ENCODE results near the gene TENM4.
"Not testable (repeated sequence)": the region's sequence is repeated elsewhere in the genome, so short reads cannot be mapped to it uniquely, and the experiment has no call there.

TENM4 gene

DNA sequence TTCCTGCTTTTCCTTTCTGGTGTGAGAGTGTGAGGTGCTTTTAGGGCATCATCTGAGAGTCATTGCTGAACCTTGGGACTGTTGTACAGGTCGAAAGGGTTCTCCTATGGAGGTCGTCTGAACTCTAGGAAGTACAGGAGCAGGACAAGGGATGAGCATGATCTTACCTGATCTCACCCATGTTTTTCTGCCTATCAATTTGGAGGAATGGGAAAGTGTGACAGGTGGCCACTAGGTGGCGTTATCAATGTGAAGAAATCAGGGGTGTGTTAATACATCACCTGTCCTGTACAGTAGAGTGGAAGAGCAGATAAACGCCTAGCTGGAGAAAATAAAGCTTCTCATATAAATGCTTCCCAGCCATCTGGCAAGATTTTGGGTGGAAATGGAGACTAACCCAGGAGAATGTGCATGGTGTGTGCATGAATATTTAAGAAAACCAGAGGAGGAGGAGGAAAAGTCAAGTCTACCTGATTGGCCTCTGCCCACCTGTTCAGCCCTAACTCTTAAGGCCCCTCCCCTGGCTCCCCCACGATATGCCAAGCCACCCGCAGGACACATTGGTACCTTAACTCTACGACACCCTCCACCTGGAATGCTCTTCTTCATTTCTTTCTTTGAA lies 794.2 kb downstream of the TENM4 start:
- DNase-seq: peak; percentile 81

DNA sequence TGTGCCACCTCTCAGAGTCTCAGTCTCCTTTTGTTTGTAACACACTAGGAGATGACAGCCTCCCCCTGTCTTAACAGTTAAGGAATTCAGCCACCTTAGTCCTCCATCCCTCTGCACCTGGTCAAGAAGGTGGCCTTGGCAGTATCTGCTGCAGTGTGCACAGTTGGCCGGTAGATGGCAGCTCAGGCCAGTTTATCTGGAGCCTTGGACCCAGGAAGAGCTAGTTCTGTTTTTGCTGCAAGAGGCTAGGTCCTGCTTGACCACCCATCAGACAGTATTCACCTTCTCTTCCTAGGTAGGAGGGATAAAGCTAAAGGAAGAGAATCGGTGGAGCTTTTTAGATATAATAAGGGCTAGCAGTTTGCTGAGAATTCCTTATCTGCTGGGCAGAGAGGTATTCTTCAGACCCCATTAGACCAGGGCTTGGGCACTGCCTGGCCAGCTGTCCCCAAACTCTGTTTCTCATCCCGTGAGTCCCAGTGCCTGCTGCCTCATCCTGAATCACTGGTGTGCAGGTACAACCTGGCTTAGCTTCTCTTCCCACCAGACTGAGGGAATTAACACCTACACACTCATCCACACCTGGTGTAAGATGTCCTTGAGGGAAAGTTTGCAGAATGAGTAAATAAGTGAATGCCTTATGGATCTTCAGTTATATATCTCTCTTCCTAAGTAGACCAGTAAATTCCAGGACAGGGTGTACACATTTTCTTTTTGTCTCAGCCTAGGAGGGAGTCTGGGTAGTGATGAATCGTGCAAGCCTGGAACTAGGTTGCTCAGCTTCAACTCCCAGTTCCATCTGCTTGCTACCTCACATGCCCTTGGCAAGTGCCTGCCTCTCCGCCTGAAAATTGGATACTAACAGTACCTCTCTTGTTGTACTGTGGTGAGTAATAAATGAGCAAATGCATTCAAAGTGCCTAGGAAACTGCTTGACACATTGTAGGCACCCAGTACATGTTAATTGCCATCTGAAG lies 795.3 kb downstream of the TENM4 start:
- peak; percentile 69 for DNase-seq

DNA sequence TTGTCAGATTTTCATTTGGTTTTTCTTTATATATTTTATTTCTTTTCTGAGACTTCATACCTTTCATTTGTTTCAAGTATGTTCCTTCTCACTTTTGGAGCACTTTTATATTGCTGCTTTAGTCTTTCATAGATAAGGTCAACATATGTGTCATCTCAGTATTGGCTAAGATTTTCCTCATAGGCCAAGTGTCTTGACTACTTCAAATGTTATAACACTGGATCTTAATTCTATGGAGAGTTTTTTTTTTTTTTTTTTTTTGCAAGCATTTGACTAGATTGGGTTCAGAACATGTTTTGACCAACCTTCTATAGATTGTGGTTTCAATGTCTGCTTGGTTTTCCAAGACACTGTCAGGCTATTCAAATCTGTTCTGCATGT lies 797.2 kb downstream of the TENM4 start:
- no peak for DNase-seq

DNA sequence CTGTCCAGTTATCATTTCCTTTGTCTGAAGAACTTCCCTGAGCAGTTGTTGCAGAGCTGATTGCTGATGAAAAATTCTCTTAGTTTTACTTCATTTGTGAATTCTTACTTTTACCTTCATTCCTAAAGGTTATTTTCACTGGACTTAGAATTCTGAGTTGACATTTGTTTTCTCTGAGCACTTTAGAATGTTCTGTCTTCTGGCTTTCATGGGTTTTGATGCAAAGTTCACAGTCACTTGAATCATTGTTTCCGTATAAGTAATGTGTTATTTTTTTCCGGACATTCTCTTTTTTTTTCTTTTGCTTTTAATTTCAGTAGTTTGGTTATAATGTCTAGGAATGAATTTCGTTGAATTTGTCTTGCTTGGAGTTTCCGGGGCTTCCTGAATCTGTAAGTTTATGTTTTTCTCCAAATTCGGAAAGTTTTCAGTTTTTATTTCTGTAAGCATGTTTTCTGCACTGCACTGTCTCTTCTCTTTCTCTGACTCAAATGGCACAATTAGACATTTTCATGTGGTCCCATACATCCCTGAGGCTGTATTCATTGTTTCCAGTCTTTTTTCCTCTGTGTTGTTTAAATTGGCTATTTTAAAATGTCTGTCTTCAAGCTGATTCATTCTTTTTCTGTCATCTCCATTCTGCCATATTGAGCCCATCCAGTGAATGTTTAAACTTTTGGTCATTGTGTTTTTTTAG lies 797.7 kb downstream of the TENM4 start:
- DNase-seq: no peak

DNA sequence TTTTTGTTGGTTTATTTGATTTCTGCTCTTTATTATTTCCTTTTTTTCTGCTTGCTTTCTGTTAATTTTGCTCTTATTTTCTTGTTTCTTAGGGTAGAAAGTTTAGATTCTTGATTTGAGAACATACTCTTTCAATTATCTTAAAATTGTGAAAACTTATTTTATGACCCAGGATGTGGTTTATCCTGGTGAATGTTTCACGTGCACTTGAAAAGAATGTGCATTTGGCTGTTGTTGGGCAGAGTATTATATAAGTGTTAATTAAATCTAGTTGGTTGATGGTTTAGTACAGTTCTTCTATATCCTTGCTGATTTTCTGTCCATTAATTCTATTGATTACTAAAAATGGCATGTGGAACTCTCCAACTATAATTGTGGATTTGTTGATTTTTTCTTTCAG lies 799.3 kb downstream of the TENM4 start:
- DNase-seq: no peak

DNA sequence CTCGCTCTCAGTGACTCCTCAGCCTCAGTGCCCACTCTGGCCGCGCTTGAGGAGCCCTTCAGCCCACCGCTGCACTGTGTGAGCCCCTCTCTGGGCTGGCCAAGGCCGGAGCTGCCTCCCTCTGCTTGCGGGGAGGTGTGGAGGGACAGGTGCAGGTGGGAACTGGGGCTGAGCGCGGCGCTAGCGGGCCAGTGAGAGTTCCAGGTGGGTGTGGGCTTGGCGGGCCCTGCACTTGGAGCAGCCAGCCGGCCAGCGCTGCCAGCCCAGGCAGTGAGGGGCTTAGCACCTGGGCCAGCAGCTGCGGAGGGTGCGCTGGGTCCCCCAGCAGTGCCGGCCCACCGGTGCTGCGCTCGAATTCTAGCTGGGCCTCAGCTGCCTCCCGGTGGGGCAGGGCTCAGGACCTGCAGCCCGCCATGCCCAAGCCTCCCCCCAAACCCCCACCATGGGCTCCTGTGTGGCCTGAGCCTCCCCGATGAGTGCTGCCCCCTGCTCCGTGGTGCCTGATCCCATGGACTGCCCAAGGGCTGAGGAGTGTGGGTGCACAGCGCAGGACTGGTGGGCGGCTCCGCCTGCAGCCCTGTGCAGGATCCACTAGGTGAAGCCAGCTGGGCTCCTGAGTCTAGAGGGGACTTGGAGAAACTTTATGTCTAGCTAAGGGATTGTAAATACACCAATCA lies 802.0 kb downstream of the TENM4 start:
- no peak for DNase-seq

DNA sequence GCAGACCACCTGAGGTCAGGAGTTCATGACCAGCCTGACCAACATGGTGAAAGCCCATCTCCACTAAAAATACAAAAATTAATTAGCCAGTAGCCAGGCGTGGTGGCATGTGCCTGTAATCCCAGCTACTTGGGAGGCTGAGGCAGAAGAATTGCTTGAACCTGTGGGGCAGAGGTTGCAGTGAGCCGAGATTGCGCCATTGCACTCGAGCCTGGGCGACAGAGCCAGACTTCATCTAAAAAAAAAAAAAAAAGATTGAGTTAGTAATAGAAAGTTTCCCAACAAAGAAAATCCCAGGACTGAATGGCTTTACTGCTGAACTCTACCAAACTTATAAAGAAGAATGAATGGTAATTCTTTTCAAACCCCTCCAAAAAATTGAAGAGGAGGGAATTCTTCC lies 803.3 kb downstream of the TENM4 start:
- DNase-seq: not testable (repeated sequence)

DNA sequence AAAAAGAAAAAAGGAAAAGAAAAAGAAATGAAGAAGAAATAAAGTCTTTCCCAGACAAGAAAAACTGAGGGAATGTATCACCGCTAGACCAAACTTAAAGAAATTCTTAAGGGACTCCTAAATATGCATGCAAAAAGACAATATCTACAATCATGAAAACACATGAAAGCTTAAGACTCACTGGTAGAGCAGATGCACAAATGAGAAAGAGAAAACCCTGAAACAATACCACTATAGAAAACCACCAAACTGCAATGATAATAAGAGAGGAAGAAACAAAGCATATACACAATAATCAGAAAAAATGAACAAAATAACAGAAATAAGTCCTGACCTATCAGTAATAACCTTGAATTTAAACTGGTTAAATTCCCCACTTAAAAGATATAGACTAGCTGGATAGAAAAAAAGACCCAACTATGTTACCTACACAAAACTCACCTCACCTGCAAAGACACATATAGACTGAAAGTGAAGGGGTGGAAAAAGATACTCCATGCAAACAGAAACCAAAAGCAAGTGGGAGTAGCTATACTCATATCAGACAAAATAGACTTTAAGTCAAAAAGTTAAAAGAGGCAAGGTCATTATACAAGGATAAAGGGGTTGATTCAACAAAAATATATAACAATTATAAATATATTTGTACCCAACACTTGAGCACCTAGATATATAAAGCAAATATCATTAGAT lies 804.9 kb downstream of the TENM4 start:
- no peak for DNase-seq

DNA sequence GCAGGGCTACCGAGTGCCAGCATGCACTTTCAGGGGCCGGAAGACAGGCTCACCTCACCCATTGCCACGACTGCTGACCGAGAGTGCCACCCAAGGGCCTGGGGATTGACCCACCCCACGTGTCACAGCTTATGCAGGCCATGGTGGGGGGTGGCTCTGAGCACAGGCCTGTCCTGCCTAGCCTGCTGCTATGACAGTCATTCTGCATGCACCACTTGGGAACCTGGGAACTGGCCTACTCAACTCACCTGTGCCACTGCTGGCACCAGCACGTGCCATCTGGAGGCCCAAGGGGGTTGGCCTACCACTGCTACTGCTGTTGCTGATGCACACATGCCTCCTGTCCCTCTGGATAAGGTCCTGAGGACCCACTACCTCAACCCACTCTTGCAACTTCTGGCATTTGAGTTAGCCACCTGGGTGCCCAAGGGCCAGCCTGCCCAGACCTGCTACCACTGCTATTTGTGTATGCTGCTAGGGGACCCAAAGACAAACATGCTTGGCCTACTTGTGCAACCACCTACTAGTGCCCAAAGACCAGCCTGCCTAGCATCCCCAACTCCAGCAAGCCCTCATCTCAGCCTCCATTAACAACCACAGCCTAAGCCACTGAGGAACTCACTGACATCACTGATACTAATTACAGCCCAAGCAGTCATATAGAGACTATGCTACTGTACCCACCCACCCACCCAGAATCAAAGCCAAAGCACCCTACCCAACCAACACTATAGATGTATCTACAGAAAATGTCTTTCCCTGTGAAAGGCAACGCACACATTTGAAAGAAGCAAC lies 807.1 kb downstream of the TENM4 start:
- DNase-seq: no peak

DNA sequence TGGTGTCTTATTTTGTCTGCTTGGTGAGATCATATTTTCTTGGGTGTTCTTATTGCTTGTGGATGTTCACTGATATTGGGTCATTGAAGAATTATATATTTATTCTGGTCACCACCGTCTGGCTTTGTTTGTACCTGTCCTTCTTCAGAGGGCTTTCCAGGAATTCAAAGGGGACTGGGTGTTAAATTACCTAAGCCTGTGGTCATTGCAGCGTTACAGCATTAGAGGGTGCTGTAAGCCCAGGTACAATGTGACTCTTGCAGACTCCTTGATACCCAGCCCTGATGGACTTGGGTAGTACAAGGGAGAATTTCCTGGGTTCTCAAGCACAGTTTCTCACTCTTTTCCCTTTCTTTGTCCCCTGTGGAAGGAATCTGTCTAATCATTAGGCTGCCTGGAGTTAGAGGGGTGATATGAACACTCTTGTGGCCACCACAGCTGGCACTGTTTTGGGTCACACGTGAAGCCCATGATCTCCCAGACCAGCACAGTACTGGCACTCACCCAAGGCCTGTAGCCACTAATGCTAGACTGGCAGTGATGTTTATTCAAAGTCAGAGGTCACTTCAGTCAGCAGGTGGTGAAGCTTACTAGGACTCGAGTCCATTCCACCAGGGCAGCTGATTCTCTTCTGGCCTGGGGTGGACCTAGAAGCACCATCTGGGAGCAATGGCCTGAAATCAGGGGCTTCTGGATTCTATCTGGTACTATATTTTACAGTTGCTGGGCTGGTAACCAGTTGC lies 810.1 kb downstream of the TENM4 start:
- DNase-seq: no peak

DNA sequence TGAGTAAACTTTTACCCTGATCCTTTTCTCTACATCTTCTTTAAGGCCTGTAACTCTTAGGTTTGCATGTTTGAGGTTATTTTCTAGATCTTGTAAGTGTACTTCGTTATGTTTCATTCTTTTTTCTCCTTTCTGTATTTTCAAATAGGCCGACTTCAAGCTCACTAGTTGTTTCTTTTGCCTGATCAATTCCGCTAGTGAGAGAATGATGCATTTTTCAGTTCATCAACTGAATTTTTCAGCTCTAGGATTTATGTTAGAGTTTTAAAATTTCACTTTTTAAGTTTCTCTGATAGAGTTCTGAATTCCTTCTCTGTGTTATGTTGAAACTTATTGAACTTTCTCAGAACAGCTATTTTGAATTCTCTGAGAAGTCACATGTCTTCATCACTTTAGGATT lies 810.7 kb downstream of the TENM4 start:
- no peak for DNase-seq

DNA sequence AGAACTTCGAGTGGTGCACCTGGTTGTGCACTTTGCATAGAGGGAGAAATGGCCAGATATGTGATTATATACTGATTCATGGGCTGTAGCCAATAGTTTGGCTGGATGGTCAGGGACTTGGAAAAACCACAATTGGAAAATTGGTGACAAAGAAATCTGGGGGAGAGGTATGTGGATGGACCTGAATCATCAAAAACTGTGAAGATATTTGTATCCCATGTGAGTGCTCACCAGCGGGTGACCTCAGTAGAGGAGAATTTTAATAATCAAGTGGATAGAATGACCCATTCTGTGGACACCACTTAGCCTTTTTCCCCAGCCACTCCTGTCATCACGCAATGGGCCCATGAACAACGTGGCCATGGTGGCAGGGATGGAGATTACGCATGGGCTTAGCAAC lies 818.2 kb downstream of the TENM4 start:
- no peak for DNase-seq

DNA sequence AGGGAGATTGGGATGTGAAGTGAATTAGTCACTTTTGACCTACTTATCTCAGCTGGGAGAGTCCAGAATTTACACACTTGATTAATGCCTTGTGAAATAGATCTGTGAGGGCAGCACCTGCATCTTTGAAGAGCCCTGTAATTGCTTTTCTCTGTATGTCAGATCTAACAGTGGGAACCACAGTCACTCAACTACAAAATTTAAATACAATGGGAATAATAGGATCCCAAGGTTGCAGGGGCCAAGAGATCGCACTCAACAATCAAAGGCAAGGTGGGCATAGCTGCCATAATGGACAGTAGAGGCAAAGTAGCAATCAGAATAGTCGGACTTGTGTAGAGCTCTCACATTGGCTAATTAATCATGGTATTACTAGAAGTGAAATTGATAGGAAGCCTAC lies 820.7 kb downstream of the TENM4 start:
- no peak for DNase-seq

DNA sequence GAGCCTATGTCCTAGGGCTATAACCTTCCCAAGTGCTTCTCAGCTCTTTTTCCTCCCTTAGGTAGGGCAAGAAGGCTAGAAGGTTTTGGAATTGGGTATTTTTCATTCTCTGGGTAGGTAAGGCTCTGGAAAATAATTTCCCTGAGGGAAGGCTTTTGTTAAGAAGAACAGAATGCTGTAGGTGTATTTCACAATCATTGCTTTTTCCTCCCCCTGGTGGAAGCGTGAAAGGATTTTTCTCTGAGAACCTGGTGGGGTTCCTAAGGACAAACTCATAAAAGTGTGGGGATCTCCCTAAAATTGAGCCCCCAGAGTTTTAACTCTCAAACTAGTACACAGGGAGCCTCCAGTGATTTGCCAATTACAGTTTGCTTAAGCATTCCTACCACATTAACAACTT lies 825.1 kb downstream of the TENM4 start:
- DNase-seq: no peak

DNA sequence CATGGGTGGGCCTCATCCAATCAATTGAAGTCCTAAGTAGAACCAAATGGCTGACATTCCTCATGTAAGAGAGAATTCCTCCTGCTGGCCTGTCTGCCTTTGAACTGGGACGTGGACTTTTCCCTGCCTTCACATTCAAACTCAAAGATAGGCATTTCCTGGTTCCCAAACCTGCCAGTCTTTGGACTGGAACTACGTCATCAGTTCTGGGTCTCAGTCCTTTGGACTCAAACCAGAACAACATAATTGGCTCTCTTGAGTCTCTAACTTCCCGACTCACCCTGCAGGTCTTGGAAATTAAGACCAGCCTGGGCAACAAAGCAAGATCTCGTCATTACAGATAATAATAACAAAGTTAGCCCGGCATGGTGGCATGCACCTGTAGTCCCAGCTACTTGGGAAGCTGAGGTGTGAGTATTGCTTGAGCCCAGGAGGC lies 827.4 kb downstream of the TENM4 start:
- DNase-seq: no peak

DNA sequence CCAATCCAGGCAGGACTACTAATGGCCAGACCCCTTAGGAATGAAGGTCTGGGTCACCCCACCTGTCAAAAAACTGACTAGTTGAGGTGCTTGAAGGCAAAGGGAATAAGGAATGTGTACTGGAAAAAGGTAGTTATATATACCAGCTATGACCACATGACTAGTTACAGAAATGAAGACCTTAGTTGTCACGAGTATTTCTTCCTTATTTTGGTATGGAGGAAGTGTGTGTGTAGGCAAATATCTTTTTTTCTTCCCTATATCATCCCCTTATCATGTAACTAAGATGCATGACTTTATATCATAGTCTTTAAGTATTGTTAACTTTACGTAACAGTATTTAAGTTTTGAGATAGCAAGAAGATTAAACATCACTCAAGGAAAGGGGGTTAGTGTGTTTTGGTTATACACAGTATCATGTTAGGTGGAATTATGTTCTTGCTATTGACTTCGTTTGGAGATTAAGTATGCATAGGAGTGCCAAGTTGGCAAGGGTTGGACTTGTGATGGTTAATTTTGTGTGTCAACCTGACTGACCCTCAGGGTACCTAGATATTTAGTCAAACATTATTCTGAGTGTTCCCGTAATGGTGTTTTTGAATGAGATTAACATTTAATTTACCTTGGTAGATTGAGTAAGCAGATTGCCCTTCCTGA lies 828.0 kb downstream of the TENM4 start:
- no peak for DNase-seq

DNA sequence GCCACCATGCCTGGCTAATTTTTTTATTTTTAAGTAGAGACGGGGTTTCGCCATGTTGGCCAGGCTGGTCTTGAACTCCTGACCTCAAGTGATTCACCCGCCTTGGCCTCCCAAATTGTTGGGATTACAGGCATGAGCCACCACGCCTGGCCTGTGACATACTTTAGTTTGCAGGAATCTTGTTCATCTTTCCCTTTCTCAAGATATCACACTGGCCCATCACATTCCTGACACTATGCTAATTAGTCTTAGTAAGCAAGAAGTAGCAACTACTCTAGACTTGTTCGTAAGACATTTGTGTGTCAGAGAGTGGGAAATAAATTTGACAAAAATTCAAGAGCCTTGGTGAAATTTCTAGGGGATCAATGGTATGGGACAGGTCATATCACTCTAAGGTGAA lies 831.5 kb downstream of the TENM4 start:
- DNase-seq: not testable (repeated sequence)

DNA sequence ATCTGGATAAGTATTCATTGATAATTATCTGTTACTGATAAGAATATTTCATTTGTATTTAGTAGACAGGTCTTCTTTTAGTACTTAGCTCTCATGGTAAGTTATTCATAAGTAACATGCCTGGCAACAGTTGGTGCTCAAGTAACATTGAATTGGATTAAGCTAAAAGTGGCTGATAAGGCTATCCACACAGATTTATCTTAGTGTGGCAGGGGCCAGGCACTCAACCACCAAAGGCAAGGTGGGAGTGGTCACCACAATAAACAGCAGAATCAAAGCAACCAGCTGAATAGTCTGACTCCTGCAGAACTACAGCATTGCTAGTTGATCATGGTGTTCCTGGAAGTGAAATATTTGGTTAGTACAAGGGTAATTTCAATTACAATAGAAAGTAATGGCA lies 833.1 kb downstream of the TENM4 start:
- DNase-seq: no peak

DNA sequence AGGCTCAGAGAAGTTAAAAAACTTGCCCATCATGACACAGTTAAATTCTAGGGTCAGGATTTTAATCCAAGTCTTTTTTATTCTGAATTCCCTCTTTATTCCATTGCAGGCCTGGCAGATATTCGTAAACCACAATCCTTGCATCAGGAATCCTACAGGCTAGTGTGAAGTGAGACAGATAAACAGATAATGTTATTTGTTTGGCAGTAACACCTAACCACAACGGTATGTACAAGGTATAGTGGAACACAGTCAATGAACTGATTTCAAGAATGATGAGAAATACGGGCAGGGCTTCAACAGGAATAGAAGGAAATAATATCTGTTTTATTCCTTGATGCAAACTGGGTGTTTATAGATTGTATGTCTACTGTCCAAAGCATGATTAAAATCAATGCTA lies 834.2 kb downstream of the TENM4 start:
- DNase-seq: no peak

DNA sequence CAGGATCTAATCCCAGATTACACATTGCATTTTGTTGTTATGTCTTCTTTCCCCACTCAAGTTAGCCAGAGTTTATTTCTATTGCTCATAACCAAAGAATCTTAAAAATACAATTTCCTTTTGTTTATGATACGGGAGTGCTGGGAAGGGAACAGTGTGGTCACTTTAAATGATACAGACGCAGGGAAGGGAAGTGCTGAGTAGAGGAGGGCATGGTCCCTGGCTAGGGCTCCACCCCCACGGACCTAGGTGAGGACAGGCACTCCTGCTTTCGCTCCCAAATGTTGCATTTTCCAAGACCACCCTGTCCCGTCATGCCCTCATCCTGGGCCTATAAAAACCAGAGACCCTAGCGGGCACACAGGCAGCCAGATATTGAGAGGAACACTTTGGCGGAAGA lies 835.5 kb downstream of the TENM4 start:
- DNase-seq: no peak

Measured in NCI-H1105 treated with DMSO at 0.1 percent for 48 hours (cell line).